ENCODE data around the gene MEX3A.
A peak's percentile ranks its signal among the peaks of the same experiment; 100 is the strongest.
"Not testable (repeated sequence)": the region's sequence is repeated elsewhere in the genome, so short reads cannot be mapped to it uniquely, and the experiment has no call there.

Gene MEX3A

GRCh38 chr1:156054500-156055280 is 27.6 kb downstream of the MEX3A start, which contains the start of gene LAMTOR2:
TSS of gene LAMTOR2 (plus strand) at chr1:156054782. CDS start at chr1:156054890, 108 bp downstream.
- DNase-seq (ENCODE audit: low read depth, low spot score): peak; percentile 97

- peak; percentile 66 for DNase-seq (ENCODE audit: low read depth, low spot score)
Measured at GRCh38 chr1:156053768-156054499, 28.3 kb downstream of the MEX3A start, which contains the start of gene UBQLN4. TSS of gene UBQLN4 (minus strand) at chr1:156053798. CDS start at chr1:156053701, 97 bp downstream.

GRCh38 chr1:156052862-156053767 is 29.1 kb downstream of the MEX3A start:
- peak; percentile 39 for DNase-seq (ENCODE audit: low read depth, low spot score)

GRCh38 chr1:156051011-156051725 is 31.1 kb downstream of the MEX3A start:
- no peak for DNase-seq (ENCODE audit: low read depth, low spot score)

- no peak for DNase-seq (ENCODE audit: low read depth, low spot score)
Measured at GRCh38 chr1:156050376-156050775, 31.9 kb downstream of the MEX3A start.

- DNase-seq (ENCODE audit: low read depth, low spot score): no peak
Measured at GRCh38 chr1:156048663-156049258, 33.5 kb downstream of the MEX3A start.

GRCh38 chr1:156045076-156045475 is 37.2 kb downstream of the MEX3A start:
- no peak for DNase-seq (ENCODE audit: low read depth, low spot score)

- no peak for DNase-seq (ENCODE audit: low read depth, low spot score)
Measured at GRCh38 chr1:156042828-156043227, 39.4 kb downstream of the MEX3A start.

GRCh38 chr1:156034991-156035390 is 47.3 kb downstream of the MEX3A start:
- not testable (repeated sequence) for DNase-seq (ENCODE audit: low read depth, low spot score)

GRCh38 chr1:156033011-156033410 is 49.3 kb downstream of the MEX3A start:
- no peak for DNase-seq (ENCODE audit: low read depth, low spot score)

- DNase-seq (ENCODE audit: low read depth, low spot score): no peak
Measured at GRCh38 chr1:156026588-156026987, 55.7 kb downstream of the MEX3A start.

GRCh38 chr1:156025876-156026275 is 56.4 kb downstream of the MEX3A start:
- no peak for DNase-seq (ENCODE audit: low read depth, low spot score)

- no peak for DNase-seq (ENCODE audit: low read depth, low spot score)
Measured at GRCh38 chr1:156024801-156025200, 57.5 kb downstream of the MEX3A start.

Data from activated CD4-positive, CD25-positive, alpha-beta regulatory T cell treated with anti-CD3 and anti-CD28 coated beads, Interleukin-2, amount 50 U/mL, for 16 hours (primary cell).